ENCODE data around the gene OXT. TPM values are rescaled to one million over a fixed set of nuclear protein-coding genes. Genes with fewer than 3 reads are reported as not detected.

OXT gene
- total and polyA plus RNA-seq, 5 donors, result 0.50 TPM; not detected in 4

DNA sequence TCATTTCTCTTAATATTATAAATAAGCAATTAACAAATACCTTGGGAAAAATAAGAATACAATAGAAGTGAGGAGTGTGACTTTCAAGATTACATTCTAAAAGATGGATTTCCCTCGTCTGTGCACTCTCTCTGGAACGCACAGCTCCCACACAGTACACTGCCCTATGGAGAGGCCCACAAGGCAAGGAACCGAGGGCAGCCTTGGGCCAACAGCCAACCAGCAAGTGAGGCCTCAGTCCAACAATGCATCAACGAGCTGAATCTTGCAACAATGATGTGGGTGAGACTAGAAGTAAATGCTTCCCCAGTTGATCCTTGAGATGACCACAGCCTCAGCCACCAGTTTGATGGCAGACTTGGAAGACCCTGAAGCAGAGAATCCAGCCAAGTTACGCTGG lies 47.6 kb downstream of the OXT start:
- intact Hi-C loops (cut with DNase I), result loop anchor here in 3 of 4 donors (5.0 to 10.0 kb wide), 2 partner anchors 64 to 67 kb away; no protein-coding TSS in a partner anchor
- no peak overlapping the region for H3K4me3 ChIP-seq (ENCODE audit: low read length)
- DNase-seq (no peak), ATAC-seq (no peak)
- H3K4me1 ChIP-seq (ENCODE audit: control insufficient read depth, insufficient read depth, low read length), result no peaks in the 10 kb centered on the region
- no peak overlapping the region for H3K27ac ChIP-seq (ENCODE audit: low read length)
- no peaks in the 10 kb centered on the region for H3K27me3 ChIP-seq (ENCODE audit: control insufficient read depth, insufficient read depth)
- no peaks in the 10 kb centered on the region for H3K9me3 ChIP-seq (ENCODE audit: control insufficient read depth, low read length)
- WGBS, result 69% methylated on average over 5 of the region's 5 CpGs

- H3K9me3 ChIP-seq (ENCODE audit: control insufficient read depth, low read length), result no peaks in the 10 kb centered on the region
- ATAC-seq, result no peak
- no peaks in the 10 kb centered on the region for H3K4me1 ChIP-seq (ENCODE audit: control insufficient read depth, insufficient read depth, low read length)
- H3K27ac ChIP-seq (ENCODE audit: low read length), result no peak overlapping the region
- H3K27me3 ChIP-seq (ENCODE audit: control insufficient read depth, insufficient read depth), result no peaks in the 10 kb centered on the region
- no peak overlapping the region for H3K4me3 ChIP-seq (ENCODE audit: low read length)
- intact Hi-C loops (cut with DNase I), result no loop called here
- WGBS, result 71% methylated on average over 11 of the region's 11 CpGs
- DNase-seq, result no peak
Observed at GRCh38 chr20:3121271-3121911, 50.0 kb downstream of the OXT start.

Other genes with a start within 250 kb of the OXT start
- 10 to 100 TPM; 13.7 to 17.9 (median 17.2) TPM for gene PCED1A, start 231.0 kb upstream of the OXT start, total RNA-seq
- gene PCED1A, start 231.0 kb upstream of the OXT start, polyA plus RNA-seq, result 13.9 TPM
- gene VPS16, start 230.9 kb upstream of the OXT start, total RNA-seq, result 10 to 100 TPM; 19.1 to 24.2 (median 20.9) TPM
- gene VPS16, start 230.9 kb upstream of the OXT start, polyA plus RNA-seq, result 16.8 TPM
- 10 to 100 TPM; 32.6 to 37.5 (median 35.7) TPM for gene PTPRA, start 198.1 kb upstream of the OXT start, total RNA-seq
- gene PTPRA, start 198.1 kb upstream of the OXT start, polyA plus RNA-seq, result 11.8 TPM
- gene GNRH2, start 28.0 kb upstream of the OXT start, total RNA-seq, result 1 to 10 TPM in 1 of 4 donors, under 1 TPM in 1, not detected in 2; 0.79 to 1.5 TPM
- gene GNRH2, start 28.0 kb upstream of the OXT start, polyA plus RNA-seq, result 0.75 TPM
- 10 to 100 TPM; 31.5 to 48.2 (median 43.3) TPM for gene MRPS26, start 25.6 kb upstream of the OXT start, total RNA-seq
- 69.9 TPM for gene MRPS26, start 25.6 kb upstream of the OXT start, polyA plus RNA-seq
- gene AVP, start 13.1 kb downstream of the OXT start, total RNA-seq, result not detected
- gene AVP, start 13.1 kb downstream of the OXT start, polyA plus RNA-seq, result not detected
- 10 to 100 TPM; 16.5 to 21.0 (median 18.8) TPM for gene FASTKD5, start 88.2 kb downstream of the OXT start, total RNA-seq
- gene FASTKD5, start 88.2 kb downstream of the OXT start, polyA plus RNA-seq, result 16.8 TPM
- 1 to 10 TPM; 4.3 to 5.2 (median 4.4) TPM for gene UBOX5, start 88.2 kb downstream of the OXT start, total RNA-seq
- 3.6 TPM for gene UBOX5, start 88.2 kb downstream of the OXT start, polyA plus RNA-seq
- gene LZTS3, start 101.9 kb downstream of the OXT start, total RNA-seq, result 10 to 100 TPM; 14.1 to 26.9 (median 23.0) TPM
- 16.8 TPM for gene LZTS3, start 101.9 kb downstream of the OXT start, polyA plus RNA-seq
- gene DDRGK1, start 133.1 kb downstream of the OXT start, total RNA-seq, result 10 to 100 TPM; 37.4 to 40.6 (median 38.9) TPM
- gene DDRGK1, start 133.1 kb downstream of the OXT start, polyA plus RNA-seq, result 38.1 TPM
- 10 to 100 TPM; 16.6 to 21.1 (median 17.0) TPM for gene ITPA, start 137.9 kb downstream of the OXT start, total RNA-seq
- gene ITPA, start 137.9 kb downstream of the OXT start, polyA plus RNA-seq, result 21.8 TPM
- gene SLC4A11, start 167.6 kb downstream of the OXT start, total RNA-seq, result under 1 TPM in 1 of 4 donors, not detected in 3; 0.29 TPM
- gene SLC4A11, start 167.6 kb downstream of the OXT start, polyA plus RNA-seq, result 0.36 TPM

Measured in right cardiac atrium (tissue), 5 donors.